GM21526 (cell line): Measurements from ENCODE around the gene MLANA.

Source experiments
- ATAC-seq: cut with Tn5 transposase; IDR thresholded peaks from one replicate; pipeline ENCODE4 v1.9.1; 2021; ENCODE audit warnings: moderate library complexity; ENCODE audit not compliant: unreplicated experiment, low FRiP score

The MLANA gene

GRCh38 chr9:5953743-5954707 is 63.3 kb downstream of the MLANA start:
- no peak for ATAC-seq

GRCh38 chr9:5957166-5957565 is 66.5 kb downstream of the MLANA start:
- no peak for ATAC-seq

- no peak for ATAC-seq
Observed at GRCh38 chr9:5958273-5958672, 67.6 kb downstream of the MLANA start.
